ENCODE measurements around the gene SPON1.

GRCh38 chr11:14300661-14301304 lies 338.3 kb downstream of the SPON1 start:
- TF ChIP-seq L3MBTL2 (conservative IDR thresholded peaks at IDR 0.05) (no peak), ZNF384 (IDR thresholded peaks at IDR 0.05) (no peak), ARNT (IDR thresholded peaks at IDR 0.05) (no peak), LEF1 (IDR thresholded peaks at IDR 0.05; ENCODE audit: borderline replicate concordance) (no peak)
